GM12865 (cell line): ENCODE measurements around the gene TMEM270.
"Not testable (repeated sequence)": the region's sequence is repeated elsewhere in the genome, so short reads cannot be mapped to it uniquely, and the experiment has no call there.

Experiments used
- DNase-seq: peaks from one replicate; pipeline ENCODE4 v3.0.0; 2010; ENCODE audit warnings: low read depth
- H3K4me3 ChIP-seq: 2 replicates; pipeline ENCODE4 v1.5.1; 2011; ENCODE audit warnings: mild to moderate bottlenecking, low read depth, low read length, control low read depth
- TF ChIP-seq, protein P1 (sequence below): IDR thresholded peaks from 2 replicates; pipeline ENCODE4 v1.5.1; 2011; ENCODE audit warnings: low read length, control low read depth, low read depth, inconsistent platforms; ENCODE audit not compliant: insufficient read depth; ENCODE audit errors: missing control alignments

TMEM270 gene

DNA sequence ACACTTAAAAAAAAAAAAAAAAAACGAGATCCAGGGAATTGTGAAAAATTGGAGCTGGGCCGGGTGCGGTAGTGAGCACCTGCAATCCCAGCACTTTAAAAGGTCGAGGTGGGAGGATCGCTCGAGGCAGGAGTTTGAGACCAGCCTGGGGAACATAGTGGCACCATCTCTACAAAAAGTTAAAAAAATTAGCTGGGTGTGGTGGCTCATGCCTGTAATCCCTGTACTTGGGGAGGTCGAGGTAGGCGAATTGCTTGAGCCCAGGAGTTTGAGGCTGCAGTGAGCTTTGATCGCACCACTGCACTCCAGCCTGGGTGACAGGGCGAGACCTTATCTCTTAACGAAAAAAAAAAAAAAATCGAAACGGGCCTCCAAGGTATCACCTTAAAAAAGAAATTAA is 28.2 kb upstream of the TMEM270 start:
- no peak overlapping the region for H3K4me3 ChIP-seq
- DNase-seq = no peak
- TF ChIP-seq, protein P1, sequence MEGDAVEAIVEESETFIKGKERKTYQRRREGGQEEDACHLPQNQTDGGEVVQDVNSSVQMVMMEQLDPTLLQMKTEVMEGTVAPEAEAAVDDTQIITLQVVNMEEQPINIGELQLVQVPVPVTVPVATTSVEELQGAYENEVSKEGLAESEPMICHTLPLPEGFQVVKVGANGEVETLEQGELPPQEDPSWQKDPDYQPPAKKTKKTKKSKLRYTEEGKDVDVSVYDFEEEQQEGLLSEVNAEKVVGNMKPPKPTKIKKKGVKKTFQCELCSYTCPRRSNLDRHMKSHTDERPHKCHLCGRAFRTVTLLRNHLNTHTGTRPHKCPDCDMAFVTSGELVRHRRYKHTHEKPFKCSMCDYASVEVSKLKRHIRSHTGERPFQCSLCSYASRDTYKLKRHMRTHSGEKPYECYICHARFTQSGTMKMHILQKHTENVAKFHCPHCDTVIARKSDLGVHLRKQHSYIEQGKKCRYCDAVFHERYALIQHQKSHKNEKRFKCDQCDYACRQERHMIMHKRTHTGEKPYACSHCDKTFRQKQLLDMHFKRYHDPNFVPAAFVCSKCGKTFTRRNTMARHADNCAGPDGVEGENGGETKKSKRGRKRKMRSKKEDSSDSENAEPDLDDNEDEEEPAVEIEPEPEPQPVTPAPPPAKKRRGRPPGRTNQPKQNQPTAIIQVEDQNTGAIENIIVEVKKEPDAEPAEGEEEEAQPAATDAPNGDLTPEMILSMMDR = no peak

DNA sequence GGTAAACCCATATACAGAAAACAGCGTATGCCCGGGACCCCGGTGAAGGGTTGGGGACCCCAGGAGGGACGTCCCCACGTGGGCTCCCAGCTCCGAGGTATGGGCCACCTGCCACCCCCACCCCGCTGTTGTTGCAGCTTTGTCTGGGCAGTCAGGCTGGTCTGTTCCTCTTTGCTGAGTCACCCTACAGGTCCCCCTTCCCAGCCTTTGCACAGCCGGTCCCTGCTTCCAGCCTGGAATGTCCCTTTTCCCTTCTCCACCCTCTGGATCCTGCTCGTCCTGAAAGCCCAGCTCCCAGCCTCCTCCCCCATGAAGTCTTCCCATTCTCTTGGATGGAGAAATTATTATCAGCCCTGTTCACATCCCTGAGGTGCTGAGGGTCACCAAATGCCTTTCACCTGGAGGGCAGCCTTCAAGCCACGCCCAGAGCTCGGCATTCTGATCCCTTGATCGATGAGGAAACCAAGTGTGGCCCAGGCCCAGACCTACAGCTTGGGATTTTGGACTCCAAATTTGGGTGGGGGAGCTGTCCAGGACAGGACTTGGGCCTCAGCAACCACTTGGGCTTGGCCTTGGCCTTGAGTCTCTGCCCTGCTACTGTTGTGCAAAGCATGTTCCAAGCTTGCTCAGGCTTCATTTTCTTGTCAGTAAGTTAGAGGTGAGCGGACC is 27.6 kb upstream of the TMEM270 start:
- H3K4me3 ChIP-seq = no peak overlapping the region
- TF ChIP-seq, protein P1 = no peak
- no peak for DNase-seq

DNA sequence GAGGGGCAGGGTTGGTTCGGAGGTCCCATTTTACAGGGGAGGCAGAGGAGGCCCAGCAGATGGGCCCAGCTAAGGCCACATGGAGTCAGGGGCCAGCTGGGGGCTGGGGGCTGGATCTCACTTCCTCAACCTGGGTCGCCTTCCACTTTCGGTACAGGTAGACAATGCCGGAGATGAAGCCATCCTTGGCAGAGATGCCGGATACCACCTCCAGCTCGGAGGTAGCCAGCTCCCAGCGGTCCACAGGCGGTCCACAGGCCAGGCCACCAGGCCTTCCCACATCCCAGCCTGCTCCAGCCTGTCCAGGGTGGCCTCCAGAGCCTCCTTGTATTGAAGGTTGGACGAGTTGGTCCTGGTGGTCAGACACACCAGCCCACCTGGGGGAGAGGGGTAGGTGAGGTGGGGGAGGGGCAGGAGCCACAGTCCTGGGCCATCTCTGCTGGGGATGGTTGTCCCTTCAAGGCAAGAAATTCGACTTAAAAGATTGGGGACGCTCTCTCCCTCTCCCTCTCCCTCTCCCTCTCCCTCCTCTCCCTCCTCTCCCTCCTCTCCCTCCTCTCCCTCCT is 26.2 kb upstream of the TMEM270 start:
- TF ChIP-seq, protein P1 = no peak
- H3K4me3 ChIP-seq = no peak overlapping the region
- DNase-seq = no peak

DNA sequence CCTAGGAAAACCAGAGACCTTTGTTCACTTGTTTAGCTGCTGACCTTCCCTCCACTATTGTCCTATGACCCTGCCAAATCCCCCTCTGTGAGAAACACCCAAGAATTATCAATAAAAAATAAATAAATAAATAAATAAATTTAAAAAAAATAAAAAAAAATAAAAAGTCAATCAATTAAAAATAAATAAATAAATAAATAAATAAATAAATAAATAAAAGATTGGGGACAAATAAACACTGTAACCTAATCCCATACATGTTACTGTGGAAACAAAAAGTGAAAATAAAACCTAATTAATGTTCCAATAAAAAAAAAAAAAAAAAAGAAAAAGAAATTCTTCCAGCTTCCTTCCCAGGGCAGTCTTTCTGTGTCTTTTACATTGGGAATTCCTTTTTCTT is 23.8 kb upstream of the TMEM270 start:
- H3K4me3 ChIP-seq, DNase-seq: not testable (repeated sequence)

DNA sequence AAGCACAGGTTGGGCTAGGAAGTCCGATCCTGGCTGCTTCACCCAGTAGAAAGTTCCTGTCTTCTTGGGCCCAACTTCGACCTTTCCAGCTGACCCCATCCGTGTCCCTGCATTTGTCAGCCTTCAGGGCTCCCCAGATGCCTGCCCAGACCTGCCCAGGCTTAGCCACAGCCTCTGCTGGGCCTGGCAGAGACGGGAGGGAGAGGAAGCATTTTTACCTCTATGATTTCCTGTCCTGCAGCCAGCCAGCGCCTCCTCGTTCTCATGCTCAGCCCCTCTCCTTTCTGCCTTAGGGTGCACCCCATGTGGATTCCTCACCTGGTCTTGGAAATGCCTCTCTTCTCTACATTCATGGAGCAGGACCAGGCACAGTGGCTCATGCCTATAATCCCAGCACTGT is 22.3 kb upstream of the TMEM270 start:
- H3K4me3 ChIP-seq = no peak overlapping the region
- TF ChIP-seq, protein P1 = no peak
- no peak for DNase-seq

DNA sequence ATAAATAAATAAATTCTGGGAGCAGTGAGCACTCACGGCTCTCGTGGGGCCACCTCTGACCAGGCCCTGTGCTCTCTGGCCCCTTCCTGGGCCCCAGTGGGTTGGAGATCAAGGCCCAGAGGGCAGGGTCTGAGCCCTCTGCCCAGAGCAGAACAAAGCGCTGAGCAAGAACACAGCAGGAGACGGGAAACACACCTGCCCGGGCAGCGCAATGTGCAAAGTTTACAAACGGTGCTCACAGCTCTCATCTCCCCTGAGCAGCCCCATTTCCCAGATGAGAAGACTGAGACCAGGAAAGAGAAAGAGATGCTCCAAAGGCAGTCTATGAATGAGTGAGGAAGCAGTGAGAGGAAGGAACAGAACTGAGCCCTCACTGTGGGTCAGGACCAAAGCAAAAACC is 21.7 kb upstream of the TMEM270 start:
- TF ChIP-seq, protein P1 = no peak
- DNase-seq = no peak
- no peak overlapping the region for H3K4me3 ChIP-seq

DNA sequence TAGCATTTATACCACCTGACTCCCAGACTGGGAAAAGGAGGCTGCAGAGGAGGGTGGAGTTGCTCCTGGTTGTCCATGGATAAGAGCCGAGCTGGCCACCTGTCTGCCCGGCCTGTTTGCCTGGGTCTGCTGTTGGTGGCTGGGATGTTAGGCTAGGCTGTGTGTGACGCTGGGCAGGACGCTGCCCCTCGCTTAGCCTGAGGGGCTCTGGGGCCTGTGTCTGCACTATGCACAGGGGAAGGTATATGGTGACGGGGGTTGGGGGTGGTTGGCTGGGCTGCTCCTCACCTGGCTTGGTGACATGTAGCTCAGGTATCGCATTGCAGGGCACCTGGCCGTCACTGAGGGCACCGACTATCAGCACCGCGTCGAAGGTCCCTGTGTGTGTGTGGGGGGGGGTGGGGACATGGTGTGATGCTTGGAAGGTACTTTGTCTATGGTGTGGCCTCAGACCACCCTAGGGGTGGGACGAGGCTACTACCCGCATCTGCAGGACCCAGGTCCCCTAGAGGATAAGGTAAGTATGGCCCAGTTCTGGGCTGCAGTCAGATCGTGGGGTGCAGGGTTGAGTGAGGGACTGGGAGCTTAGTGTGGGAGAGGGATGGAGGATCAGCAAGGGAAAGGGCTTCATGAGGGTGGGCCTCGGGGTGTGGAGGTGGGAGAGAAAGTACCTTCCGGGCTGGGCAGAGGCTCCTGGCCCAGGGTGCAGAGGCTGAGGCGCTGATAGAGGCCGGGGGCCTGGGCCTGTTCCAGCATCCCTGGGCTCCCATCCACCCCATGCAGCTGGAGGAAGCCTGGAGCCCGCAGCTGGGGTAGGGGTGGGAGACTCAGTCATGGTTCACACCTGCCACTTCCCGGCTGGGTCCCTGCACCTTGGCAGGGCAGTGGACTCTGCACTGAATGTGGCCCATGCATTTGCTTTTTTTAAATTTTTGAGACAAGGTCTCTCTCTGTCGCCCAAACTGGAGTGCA is 20.9 kb upstream of the TMEM270 start:
- TF ChIP-seq, protein P1 = no peak
- H3K4me3 ChIP-seq = no peak overlapping the region
- DNase-seq = no peak
